DMS 273 (cell line): ENCODE results near the gene RRP8.

Experiments
- DNase-seq: peaks from one replicate; lab custom pipeline; 2025; ENCODE audit not compliant: unreplicated experiment; lab: John Stamatoyannopoulos, UW

Gene RRP8

GRCh38 chr11:6618117-6619003, 14.9 kb upstream of the RRP8 start:
- DNase-seq = peak; percentile 10

- DNase-seq = no peak
Observed at GRCh38 chr11:6617315-6617781, 13.9 kb upstream of the RRP8 start.

GRCh38 chr11:6616596-6617250, 13.3 kb upstream of the RRP8 start:
- no peak for DNase-seq

GRCh38 chr11:6615882-6616585, 12.6 kb upstream of the RRP8 start:
- no peak for DNase-seq

- DNase-seq = no peak
Observed at GRCh38 chr11:6615046-6615445, 11.6 kb upstream of the RRP8 start.

GRCh38 chr11:6614446-6614845, 11.0 kb upstream of the RRP8 start:
- DNase-seq = no peak

- DNase-seq = no peak
Observed at GRCh38 chr11:6613496-6613895, 10.1 kb upstream of the RRP8 start.

GRCh38 chr11:6612213-6613041, 9.0 kb upstream of the RRP8 start, which contains the start of gene TAF10:
Gene TAF10 (minus strand): TSS chr11:6612216. CDS start chr11:6612189, 27 bp downstream.
- peak; percentile 95 for DNase-seq

GRCh38 chr11:6611963-6612212, 8.5 kb upstream of the RRP8 start:
- no peak for DNase-seq

- peak; percentile 56 for DNase-seq
Observed at GRCh38 chr11:6611092-6611962, 7.9 kb upstream of the RRP8 start.

GRCh38 chr11:6610591-6610990, 7.2 kb upstream of the RRP8 start:
- no peak for DNase-seq

- no peak for DNase-seq
Observed at GRCh38 chr11:6609502-6610015, 6.1 kb upstream of the RRP8 start.

- DNase-seq = no peak
Observed at GRCh38 chr11:6608726-6609501, 5.5 kb upstream of the RRP8 start.

GRCh38 chr11:6608011-6608410, 4.6 kb upstream of the RRP8 start:
- no peak for DNase-seq

- no peak for DNase-seq
Observed at GRCh38 chr11:6607190-6607795, 3.9 kb upstream of the RRP8 start.

GRCh38 chr11:6606471-6607189, 3.2 kb upstream of the RRP8 start:
- peak; percentile 71 for DNase-seq

- no peak for DNase-seq
Observed at GRCh38 chr11:6604790-6605189, 1.4 kb upstream of the RRP8 start.

GRCh38 chr11:6604081-6604626, 738 bp upstream of the RRP8 start:
- peak; percentile 56 for DNase-seq
